Mesothelial cell of epicardium (in vitro differentiated cells): ENCODE measurements around the gene PNPO. TPM values are rescaled to one million over a fixed set of nuclear protein-coding genes. Genes with fewer than 3 reads are reported as not detected.
A peak's percentile ranks its signal among the peaks of the same experiment; 100 is the strongest.

ENCODE experiments used
- DNase-seq, 2 experiments: peaks; one replicate each; pipeline ENCODE4 v3.0.0; 2021; ENCODE audit warnings: low spot score in 2 of 2; ENCODE audit not compliant: unreplicated experiment in 2 of 2
- H3K27ac Mint-ChIP-seq: 2 replicates; pipeline ENCODE4 v1.8.0; 2021; ENCODE audit warnings: mixed read lengths
- H3K27me3 Mint-ChIP-seq: 2 replicates; pipeline ENCODE4 v1.8.0; 2021; ENCODE audit warnings: low read depth, mixed read lengths
- H3K36me3 Mint-ChIP-seq: 2 replicates; pipeline ENCODE4 v1.8.0; 2021; ENCODE audit warnings: mixed read lengths
- H3K4me1 Mint-ChIP-seq: 2 replicates; pipeline ENCODE4 v1.8.0; 2021; ENCODE audit warnings: mixed read lengths
- H3K4me3 Mint-ChIP-seq: 2 replicates; pipeline ENCODE4 v1.8.0; 2021; ENCODE audit warnings: mild to moderate bottlenecking, moderate library complexity, mixed read lengths
- H3K9me3 Mint-ChIP-seq: 2 replicates; pipeline ENCODE4 v1.8.0; 2021; ENCODE audit warnings: mixed read lengths
- total RNA-seq: library from RNA; stranded (reverse); gene quantifications from 3 replicates; pipeline ENCODE4 v1.2.1, GENCODE V29; 2021
- TF ChIP-seq, protein P1 (sequence below): fragments of 200-600 bp; sonication (generic); IDR thresholded peaks from one replicate; pipeline ENCODE4 v1.5.0; 2021; ENCODE audit warnings: antibody characterized with exemption; ENCODE audit not compliant: unreplicated experiment

The PNPO gene
- total RNA-seq, 1 donor from 2014 or later: 7.4 TPM

DNA sequence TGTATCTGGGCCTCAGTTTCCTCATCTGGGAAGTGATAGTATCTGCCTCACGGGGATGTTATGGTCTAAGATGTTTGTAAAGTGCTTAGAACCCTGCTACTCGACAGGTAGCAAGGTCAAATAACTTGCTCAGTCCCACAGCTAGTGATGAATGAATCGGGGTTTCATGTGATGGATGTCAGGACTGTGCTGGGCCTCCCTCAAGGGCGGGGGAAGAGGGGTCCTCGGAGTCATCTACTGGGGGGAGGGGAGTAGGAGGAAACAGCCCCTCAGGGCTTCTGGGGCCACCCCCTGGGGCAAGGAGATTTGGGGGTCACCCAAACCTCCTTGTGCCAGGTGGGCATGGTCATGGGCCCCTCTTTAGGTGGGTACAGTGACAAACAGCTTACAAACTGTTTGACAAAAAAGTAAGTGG lies 732 bp downstream of the PNPO start:
- Mint-ChIP-seq H3K36me3 (no peaks in the 10 kb centered on the region), H3K4me1 (peaks cover 11% of the 10 kb centered on the region), H3K4me3 (peak overlapping the region; percentile 69), H3K9me3 (no peaks in the 10 kb centered on the region), H3K27me3 (no peaks in the 10 kb centered on the region), H3K27ac (no peak overlapping the region)
- DNase-seq: no peak
- TF ChIP-seq, protein P1, sequence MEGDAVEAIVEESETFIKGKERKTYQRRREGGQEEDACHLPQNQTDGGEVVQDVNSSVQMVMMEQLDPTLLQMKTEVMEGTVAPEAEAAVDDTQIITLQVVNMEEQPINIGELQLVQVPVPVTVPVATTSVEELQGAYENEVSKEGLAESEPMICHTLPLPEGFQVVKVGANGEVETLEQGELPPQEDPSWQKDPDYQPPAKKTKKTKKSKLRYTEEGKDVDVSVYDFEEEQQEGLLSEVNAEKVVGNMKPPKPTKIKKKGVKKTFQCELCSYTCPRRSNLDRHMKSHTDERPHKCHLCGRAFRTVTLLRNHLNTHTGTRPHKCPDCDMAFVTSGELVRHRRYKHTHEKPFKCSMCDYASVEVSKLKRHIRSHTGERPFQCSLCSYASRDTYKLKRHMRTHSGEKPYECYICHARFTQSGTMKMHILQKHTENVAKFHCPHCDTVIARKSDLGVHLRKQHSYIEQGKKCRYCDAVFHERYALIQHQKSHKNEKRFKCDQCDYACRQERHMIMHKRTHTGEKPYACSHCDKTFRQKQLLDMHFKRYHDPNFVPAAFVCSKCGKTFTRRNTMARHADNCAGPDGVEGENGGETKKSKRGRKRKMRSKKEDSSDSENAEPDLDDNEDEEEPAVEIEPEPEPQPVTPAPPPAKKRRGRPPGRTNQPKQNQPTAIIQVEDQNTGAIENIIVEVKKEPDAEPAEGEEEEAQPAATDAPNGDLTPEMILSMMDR: no peak

DNA sequence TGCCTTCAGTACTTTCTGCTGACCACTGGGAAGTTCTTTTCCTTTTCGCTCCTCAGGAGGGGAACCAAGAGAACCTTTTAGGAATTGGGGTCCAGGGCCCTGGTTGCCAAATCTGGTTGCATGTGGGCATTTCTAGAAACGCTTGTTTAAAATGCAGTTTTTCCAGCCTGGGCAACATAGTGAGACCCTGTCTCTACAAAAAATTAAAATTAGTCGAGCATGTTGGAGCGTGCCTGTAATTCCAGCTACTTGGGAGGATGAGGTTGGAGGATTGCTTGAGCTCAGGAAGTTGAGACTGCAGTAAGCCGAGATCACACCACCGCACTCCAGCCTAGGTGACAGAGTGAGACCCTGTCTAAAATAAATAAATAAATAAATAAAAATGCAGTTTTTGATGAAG lies 1.2 kb downstream of the PNPO start:
- Mint-ChIP-seq H3K27me3 (no peaks in the 10 kb centered on the region), H3K36me3 (no peaks in the 10 kb centered on the region), H3K27ac (no peak overlapping the region), H3K4me3 (peak overlapping the region; percentile 69), H3K9me3 (no peaks in the 10 kb centered on the region), H3K4me1 (peaks cover 11% of the 10 kb centered on the region)
- DNase-seq: no peak
- TF ChIP-seq, protein P1: no peak

DNA sequence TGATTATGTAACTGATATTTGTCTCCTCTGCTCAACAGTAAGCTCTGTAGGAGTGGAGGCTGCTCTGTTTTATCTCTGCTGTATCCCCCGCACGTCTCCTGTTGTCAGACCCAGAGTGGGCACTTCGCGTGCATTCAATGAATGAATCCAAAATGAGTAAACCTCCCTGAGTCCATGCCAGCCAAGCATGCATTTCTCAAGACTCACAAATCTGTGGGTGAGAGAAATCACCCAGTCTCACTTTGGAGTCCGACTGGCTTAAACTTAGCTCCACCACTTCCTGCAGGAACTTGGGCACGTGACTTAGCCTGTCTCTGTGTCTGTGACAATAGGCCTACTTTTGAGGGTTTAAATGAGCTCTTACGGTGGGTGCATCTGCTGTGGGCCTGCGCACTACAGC lies 3.7 kb downstream of the PNPO start:
- Mint-ChIP-seq H3K9me3 (no peaks in the 10 kb centered on the region), H3K27me3 (no peaks in the 10 kb centered on the region), H3K27ac (no peak overlapping the region), H3K4me3 (no peak overlapping the region), H3K4me1 (peaks cover 23% of the 10 kb centered on the region), H3K36me3 (no peaks in the 10 kb centered on the region)
- DNase-seq: no peak
- TF ChIP-seq, protein P1: no peak

DNA sequence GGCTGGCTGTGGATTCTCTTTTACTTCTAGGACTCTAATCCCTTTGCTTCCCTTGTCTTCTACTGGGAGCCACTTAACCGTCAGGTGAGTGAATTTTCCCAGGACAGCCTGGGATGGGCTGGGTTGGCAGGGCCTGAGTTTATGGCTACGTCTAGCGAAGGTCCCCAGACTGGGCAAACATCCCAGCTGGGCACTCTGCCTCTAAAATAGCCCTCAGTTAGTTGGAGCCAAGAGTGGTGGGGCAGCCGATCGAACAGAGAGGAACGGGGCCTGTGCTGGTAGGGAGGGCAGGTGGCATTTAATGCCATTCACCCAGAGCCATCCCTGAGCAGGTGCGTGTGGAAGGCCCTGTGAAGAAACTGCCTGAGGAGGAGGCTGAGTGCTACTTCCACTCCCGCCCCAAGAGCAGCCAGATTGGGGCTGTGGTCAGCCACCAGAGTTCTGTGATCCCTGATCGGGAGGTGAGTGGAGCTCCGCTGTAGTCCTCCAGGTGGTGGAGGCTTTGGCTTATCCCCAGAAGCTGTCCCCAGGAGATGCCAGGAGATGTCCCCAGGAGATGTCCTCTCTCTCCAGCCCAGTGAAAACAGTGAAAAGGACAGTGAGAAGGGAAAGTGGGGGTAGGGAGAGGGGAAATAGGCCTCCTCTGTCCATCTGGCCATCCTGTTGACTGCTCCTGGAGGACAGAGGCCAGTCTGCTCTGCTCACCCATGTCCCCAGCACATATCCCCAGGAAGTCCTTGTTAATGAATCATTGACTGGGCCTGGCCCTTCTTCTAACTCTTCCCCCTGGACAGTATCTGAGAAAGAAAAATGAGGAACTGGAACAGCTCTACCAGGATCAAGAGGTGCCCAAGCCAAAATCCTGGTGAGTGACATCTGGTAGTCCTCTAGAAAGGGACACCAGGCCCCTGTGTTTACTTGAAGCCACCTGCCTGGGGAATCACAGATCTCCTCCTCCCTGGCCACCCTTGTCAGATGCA lies 4.4 kb downstream of the PNPO start:
- Mint-ChIP-seq H3K4me1 (peaks cover 23% of the 10 kb centered on the region), H3K27ac (no peak overlapping the region), H3K9me3 (no peaks in the 10 kb centered on the region), H3K36me3 (no peaks in the 10 kb centered on the region), H3K27me3 (no peaks in the 10 kb centered on the region), H3K4me3 (no peak overlapping the region)
- TF ChIP-seq, protein P1: no peak
- no peak for DNase-seq

- Mint-ChIP-seq H3K27me3 (no peaks in the 10 kb centered on the region), H3K4me1 (peaks cover 18% of the 10 kb centered on the region), H3K4me3 (no peak overlapping the region), H3K27ac (no peak overlapping the region), H3K36me3 (no peaks in the 10 kb centered on the region), H3K9me3 (no peaks in the 10 kb centered on the region)
- TF ChIP-seq, protein P1: no peak
- DNase-seq: no peak
Observed at GRCh38 chr17:47946516-47946915, 5.1 kb downstream of the PNPO start.
